ENCODE data around the gene DSG4. TPM values are rescaled to one million over a fixed set of nuclear protein-coding genes. Genes with fewer than 3 reads are reported as not detected.
"Not testable (repeated sequence)": the region's sequence is repeated elsewhere in the genome, so short reads cannot be mapped to it uniquely, and the experiment has no call there.

DSG4 gene, protein sequence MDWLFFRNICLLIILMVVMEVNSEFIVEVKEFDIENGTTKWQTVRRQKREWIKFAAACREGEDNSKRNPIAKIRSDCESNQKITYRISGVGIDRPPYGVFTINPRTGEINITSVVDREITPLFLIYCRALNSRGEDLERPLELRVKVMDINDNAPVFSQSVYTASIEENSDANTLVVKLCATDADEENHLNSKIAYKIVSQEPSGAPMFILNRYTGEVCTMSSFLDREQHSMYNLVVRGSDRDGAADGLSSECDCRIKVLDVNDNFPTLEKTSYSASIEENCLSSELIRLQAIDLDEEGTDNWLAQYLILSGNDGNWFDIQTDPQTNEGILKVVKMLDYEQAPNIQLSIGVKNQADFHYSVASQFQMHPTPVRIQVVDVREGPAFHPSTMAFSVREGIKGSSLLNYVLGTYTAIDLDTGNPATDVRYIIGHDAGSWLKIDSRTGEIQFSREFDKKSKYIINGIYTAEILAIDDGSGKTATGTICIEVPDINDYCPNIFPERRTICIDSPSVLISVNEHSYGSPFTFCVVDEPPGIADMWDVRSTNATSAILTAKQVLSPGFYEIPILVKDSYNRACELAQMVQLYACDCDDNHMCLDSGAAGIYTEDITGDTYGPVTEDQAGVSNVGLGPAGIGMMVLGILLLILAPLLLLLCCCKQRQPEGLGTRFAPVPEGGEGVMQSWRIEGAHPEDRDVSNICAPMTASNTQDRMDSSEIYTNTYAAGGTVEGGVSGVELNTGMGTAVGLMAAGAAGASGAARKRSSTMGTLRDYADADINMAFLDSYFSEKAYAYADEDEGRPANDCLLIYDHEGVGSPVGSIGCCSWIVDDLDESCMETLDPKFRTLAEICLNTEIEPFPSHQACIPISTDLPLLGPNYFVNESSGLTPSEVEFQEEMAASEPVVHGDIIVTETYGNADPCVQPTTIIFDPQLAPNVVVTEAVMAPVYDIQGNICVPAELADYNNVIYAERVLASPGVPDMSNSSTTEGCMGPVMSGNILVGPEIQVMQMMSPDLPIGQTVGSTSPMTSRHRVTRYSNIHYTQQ
- not detected for total RNA-seq

DNA sequence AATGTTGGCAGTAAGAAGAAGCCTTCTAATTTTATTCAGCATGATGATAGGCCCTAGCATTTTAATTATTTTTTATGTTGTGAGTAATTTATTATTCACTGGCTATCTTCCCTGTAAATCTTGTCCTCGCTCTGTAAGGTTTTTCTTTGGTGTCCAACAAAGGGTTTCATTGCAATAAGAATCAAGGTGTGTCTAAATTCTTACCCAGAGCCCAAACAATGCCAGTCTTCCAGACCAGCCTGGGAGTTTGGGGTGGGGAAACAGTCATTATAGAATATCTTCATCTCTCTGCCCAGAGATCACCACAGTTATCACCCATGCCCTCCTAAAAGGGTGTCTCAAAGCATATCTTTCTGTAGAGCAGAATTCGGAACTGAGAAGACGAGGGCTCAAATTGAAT, at the start of gene DSG4:
Gene DSG4 (plus strand): TSS at position 301 of the 400 bp plus-strand sequence. CDS start 135 bp downstream, outside the sequence.
- no peak for DNase-seq (ENCODE audit: low read depth in 2 of 3, low spot score in 2 of 3)

DNA sequence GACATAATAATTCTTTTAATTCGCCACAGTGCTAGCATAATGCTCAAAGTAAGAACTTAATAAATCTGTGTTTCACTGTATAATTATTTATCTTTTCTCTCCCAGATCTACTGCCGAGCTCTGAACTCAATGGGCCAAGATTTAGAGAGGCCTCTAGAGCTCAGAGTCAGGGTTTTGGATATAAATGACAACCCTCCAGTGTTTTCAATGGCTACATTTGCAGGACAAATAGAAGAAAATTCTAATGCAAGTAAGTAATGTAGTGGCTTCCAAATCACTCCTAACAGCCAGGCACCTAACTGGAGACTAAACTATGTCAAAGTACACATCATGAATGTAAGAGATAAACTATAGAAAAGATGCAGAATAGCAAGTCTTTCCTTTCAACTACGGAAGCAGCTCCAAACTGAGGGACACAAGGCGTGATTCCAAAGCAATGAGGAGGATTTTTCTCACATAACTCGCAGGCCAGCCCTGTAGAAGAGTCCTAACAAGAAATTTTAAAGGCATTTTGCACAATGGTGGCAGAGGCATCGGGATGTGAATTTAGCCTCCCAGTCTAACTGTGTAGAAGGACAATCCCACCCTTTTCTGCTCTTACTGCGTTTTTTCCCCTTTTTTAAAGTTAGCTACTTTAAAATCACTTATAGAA, 46.7 kb upstream of the DSG4 start:
- no peak for DNase-seq (ENCODE audit: low read depth in 2 of 3, low spot score in 2 of 3)

DNA sequence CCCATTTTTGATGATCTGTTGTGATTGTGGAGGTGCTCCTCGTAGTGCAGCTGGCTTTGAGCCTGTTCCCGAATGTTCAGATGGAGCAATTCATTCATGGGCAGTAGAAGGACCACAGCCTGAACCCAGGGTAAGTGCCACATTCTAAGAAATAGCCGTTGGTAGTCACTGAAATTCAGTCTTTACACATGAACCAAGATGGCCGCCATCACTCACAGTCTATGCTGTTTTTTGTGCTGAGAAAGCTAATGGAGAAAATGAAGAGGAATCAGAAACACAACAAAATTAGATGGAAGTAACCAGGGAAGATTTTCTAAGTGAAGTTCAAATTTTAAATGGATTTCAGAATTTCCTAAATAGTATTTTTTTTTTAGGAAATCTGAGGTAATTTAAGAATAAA, 33.1 kb upstream of the DSG4 start:
- DNase-seq (ENCODE audit: low read depth in 2 of 3, low spot score in 2 of 3) = no peak

DNA sequence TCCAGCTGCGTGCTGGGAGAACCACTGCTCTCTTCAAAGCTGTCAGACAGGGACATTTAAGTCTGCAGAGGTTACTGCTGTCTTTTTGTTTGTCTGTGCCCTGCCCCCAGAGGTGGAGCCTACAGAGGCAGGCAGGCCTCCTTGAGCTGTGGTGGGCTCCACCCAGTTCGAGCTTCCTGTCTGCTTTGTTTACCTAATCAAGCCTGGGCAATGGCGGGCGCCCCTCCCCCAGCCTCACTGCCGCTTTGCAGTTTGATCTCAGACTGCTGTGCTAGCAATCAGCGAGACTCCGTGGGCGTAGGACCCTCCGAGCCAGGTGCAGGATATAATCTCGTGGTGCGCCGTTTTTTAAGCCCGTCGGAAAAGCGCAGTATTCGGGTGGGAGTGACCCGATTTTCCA, 23.2 kb upstream of the DSG4 start:
- not testable (repeated sequence) for DNase-seq (ENCODE audit: low read depth in 2 of 3, low spot score in 2 of 3)

DNA sequence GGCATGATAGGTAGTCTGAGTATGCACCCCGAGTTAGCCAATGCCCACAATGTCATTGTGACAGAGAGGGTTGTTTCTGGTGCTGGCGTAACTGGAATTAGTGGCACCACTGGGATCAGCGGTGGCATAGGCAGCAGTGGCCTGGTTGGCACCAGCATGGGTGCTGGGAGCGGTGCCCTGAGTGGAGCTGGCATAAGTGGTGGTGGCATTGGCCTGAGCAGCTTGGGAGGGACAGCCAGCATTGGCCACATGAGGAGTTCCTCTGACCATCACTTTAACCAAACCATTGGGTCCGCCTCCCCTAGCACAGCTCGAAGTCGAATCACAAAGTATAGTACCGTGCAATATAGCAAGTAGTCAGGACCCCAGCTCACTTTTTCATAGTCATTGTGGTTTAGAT, 21.6 kb upstream of the DSG4 start:
- DNase-seq (ENCODE audit: low read depth in 2 of 3, low spot score in 2 of 3) = no peak

DNA sequence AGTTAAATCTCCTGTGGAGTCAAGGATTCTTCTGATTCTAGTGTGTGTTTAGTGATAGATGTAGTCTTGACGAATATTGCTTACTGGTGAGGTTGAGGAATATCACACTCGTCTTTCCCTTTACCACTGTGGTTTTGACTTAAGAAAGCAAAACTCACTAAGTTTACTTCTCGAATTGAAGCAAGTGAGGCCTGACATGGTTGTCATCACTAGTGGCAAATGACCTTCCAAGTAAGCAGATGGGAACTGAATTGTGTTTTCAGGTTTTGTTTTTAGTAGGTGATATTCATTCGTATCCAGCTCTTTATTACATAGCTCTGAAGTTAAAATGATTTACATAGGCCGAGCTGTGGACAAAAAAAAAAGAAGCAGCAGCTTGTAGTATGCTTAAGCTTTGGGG, 20.6 kb upstream of the DSG4 start:
- DNase-seq (ENCODE audit: low read depth in 2 of 3, low spot score in 2 of 3) = no peak

DNA sequence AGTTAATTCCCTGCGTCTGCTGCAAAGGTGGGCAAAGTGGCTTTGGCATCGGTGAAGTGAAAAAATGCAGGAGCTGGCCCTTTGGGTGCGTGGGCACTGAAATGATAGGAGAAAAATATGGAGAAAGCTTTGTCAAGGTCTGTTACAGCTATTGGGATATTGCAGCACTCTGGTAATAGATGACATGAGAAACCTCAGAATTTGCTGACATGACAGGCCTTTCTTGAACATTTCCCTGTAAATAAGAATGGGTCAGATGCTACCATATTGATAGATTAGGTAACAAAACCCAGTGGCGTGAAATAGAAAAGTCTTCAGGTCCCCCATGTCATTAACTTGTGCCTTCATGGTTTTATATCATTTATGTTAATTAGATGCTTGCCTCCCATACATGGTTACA, 12.4 kb upstream of the DSG4 start:
- DNase-seq (ENCODE audit: low read depth in 2 of 3, low spot score in 2 of 3) = no peak

DNA sequence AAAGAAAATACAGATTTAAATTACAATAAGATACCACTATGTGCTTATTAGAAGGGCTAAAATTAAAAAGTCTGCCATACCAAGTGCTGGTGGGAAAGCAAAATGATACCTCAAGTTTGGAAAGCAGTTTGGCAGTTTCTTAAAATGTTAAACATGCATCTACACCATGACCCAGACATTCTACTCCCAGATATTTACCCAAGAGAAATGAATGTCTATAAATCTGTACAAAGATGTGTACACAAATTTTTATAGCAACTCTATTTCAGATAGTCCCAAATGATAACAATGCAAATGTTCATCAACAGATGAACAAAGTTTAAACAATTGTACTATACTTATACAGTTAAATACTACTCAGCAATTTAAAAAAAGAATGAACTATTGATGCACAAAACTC, 7.1 kb upstream of the DSG4 start:
- no peak for DNase-seq (ENCODE audit: low read depth in 2 of 3, low spot score in 2 of 3)

DNA sequence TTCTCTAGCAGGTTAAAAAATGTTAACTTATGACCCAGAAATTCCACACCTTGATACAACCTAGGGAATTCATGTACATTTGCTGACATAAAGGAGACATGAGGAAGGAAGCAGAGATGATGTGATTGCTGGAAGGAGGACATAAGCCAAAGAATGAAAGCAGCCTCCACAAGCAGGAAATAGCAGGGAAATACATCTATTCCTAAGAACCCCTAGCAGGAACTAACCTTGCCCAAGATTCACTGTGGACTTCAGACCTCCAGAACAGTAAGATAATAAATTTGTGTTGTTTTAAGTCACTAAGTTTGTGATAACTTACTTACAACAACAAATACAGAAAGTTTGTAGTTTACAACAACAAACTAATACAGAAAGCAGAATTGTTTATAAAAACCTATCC, 4.6 kb upstream of the DSG4 start:
- no peak for DNase-seq (ENCODE audit: low read depth in 2 of 3, low spot score in 2 of 3)

DNA sequence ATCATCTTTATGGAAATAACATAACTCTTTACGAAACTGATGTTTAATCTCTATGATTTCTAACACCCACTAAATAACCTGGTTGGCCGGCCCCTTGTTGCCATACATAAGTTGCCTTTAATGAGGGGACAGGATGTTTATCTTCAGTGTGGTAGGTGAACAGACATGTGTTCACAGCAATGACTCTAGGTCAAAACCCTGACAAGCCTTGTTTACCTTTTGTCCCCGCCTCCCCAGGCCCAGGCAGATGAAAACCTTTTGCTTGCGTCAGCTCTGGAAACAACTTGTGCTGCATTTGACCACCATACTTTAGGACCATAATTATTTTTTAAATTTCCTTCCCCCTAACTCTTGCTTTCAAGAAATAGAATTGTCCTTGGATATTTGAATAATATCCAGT, 2.9 kb upstream of the DSG4 start:
- DNase-seq (ENCODE audit: low read depth in 2 of 3, low spot score in 2 of 3) = no peak

DNA sequence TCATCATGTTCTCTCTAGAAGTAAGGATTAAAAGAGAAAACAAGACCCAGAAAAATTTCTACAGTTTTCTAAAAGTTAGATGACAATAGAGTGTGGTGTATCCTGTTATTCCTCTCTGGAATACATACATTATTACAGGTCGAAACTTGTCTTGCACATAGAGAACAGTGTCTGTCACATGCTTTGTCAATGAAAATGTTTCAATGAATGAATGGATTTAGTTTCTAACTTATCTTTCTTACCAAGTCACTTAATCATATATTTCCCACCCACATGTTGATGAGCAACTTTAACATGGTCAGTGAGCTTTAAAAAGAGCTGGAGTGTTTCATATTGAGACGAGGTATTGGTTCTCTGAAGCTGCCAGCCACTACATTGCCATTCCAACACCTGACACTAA, 4.3 kb downstream of the DSG4 start:
- DNase-seq (ENCODE audit: low read depth in 2 of 3, low spot score in 2 of 3) = no peak

DNA sequence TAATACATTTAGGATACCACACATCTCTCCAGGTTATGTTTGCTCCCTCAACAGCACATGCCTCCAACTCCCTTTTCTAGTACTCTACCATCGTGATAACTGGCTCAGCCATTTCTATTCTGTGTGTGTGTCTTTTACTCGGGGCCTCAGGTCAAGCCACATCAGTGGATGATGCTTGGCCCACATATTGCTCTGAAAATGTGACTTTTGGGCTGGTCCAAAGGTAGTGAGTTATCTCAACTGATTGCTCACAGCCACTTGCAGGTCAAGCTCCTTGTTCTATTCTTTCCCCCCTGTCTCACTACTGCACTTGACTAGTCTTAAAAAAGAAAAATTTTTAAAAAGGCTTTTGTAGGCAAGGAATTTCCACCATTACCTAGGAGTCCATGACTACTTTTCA, 5.5 kb downstream of the DSG4 start:
- no peak for DNase-seq (ENCODE audit: low read depth in 2 of 3, low spot score in 2 of 3)

DNA sequence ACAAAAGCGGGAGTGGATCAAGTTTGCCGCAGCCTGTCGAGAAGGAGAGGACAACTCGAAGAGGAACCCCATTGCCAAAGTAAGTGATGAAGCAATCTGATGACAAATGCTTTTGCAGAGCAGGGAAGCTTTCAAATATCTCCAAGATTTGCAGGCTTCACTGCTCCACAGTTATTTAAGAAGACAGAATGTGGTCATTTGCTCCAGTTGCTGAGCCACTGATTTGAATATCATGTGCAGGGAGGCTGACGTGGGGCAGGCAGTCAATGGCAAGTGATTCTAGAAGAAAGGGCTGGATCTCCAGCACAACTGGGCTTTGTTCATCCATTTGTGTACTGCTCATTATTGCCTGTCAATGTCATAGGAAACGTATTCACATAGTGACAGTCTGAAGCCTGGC, 10.2 kb downstream of the DSG4 start:
- DNase-seq (ENCODE audit: low read depth in 2 of 3, low spot score in 2 of 3) = no peak

DNA sequence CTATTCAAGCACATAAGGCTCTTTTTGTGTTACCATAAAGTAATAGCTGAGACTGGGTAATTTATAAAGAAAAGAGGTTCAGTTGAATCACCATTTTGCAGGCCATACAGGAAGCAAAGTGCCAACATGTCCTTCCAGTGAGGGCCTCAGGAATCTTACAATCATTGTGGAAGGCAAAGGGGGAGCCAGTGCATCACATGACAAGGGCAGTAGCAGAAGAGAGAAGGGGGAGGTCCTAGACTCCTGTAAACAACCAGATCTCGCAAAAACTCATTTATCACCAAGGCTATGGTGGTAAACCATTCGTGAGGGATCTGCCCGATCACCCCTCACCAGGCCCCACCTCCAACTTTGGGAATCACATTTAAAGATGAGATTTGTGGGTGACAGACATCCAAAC, 16.7 kb downstream of the DSG4 start:
- no peak for DNase-seq (ENCODE audit: low read depth in 2 of 3, low spot score in 2 of 3)

DNA sequence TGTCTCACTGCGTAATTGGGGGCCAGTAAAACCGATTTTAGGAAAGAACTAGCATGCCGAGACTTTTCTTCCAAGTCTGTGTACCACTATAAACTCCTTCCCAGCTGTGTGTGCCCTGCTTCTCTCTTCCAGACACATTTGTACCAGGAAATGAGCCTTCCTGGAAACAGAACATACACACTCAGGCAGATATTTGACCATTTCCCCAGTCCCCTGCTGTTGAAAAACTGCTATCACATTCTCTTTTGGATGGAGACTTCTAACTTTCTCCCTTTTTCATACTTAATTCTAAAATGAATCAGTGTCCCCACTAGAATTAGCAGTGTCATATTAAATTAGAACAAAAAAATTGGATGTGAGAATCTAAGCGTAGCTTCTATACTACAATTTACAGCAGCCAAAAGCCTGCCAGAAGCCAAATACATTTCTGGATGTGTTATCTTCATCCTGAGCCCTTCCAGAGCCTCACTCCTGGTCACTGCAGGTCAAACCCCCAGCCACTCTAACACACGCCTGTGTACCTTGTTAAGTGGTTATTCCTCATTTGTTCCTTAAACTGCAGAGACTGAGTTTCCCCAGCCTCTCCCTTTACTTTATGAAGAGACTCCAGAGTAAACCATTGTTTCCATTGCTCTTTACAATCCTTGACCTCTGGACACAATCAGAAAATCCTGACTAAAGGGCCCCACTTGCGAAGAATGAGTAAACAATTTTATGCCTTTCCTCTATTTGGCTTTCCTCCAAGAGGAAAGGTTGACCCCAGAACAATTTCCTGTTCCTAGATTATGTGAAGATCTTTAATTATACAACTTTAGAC, 20.4 kb downstream of the DSG4 start:
- DNase-seq (ENCODE audit: low read depth in 2 of 3, low spot score in 2 of 3) = no peak

DNA sequence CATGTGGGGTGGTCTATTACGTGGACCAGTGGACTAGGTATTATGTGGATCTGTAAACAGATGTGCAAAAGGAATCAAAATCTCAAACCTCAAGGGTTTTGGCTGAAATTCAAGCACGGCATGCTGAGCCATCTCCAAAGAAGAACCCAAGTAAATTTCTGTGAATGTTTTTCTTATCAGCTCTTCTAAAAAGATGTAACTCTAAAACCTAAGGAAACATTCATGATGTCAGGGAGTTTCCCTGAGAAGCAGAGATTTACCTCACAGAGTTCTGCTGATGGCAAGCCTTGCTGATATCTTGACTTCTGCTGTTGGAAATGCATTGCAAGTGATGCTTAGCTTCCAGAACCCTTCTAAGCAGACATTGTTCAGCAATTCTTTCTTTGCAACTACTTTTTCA, 21.6 kb downstream of the DSG4 start:
- no peak for DNase-seq (ENCODE audit: low read depth in 2 of 3, low spot score in 2 of 3)

DNA sequence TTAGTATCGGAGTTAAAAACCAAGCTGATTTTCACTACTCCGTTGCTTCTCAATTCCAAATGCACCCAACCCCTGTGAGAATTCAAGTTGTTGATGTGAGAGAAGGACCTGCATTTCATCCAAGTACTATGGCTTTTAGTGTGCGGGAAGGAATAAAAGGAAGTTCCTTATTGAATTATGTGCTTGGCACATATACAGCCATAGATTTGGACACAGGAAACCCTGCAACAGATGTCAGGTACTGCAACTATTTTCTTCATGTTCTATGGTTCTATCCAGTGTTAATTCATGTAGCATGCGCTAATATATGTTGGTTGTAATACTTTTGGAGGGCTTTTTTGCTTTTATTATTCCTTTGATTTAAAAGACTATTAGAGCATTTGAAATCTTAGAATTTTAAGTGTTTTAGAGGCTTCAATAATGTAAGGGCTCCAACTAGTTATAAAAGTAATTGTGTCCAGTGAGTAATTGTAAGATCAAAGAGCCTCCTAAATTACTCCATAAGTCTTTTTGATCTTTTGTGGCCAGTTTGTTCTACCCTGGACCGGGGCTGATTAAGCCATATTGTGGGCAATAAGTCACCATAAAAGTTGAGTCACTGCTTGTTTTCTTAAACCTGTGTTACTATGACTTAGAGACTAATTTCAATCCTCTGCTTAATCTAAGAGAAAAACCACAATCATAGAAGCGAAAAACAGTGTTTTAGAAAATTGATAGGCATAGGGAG, 22.9 kb downstream of the DSG4 start:
- peak in 2 of 3 donors; percentile 11 to 61 for DNase-seq (ENCODE audit: low read depth in 2 of 3, low spot score in 2 of 3)

DNA sequence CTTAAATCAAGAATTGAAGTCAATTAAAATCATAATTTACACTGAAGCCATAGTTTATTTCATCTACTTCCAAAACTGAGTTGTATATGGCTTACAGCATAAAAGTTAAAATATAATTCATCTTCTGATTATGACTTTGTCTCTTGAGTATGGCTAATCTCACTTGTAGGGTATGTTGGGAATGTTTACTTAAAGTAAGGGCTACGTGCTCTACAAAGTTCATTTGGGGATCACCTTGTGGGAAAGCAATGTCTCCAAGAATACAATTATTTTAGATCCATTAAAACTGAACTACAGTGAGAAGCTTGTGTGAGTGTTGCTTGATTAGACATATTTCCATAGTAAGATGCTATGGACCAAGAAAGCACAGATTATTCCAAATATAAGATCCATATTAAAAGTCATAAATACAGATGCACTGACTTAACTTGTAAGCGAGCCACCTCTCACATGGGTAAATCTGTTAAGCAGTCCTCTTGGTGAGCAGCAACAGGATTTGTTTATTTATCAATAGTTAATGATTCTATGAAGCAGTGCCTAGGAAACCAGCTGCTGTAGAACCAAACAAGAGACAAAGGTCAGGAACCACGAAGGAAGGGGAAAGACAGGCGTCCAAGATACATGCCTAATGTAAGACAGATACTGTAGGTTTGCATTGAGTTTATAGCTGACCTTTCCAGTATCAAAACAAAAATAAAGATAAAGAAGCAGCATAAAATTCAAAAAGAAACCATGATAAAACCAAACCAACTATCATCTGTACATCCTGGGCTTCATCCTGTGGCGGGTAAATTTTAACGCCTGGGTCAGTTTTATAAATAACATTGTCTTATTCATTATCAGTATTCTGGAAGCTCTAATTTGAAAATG, 24.8 kb downstream of the DSG4 start:
- DNase-seq (ENCODE audit: low read depth in 2 of 3, low spot score in 2 of 3) = no peak

DNA sequence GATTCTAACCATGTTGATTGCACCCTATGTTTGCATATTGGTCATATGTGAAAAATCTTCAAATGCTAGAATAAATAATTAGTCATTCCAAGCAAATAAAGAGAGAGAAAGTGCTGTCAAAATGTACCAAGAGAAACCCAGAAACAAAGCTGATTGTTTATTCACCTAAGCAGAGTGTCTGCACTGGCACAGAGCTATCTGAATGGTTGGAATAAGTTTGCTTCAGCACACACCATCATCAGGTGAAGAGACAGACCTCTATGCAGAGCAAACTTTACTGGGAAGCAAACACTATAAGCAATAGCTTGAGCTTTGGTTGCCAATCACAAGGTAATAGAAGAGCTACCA, 25.4 kb downstream of the DSG4 start:
- DNase-seq (ENCODE audit: low read depth in 2 of 3, low spot score in 2 of 3) = no peak

All from hematopoietic multipotent progenitor cell (in vitro differentiated cells).